ENCODE data around the gene UFSP2. TPM values are rescaled to one million over a fixed set of nuclear protein-coding genes. Genes with fewer than 3 reads are reported as not detected.

Gene UFSP2
- total RNA-seq, 1 donor from 2014 or later, result 27.4 TPM

GRCh38 chr4:185395956-185396723 is 29.6 kb downstream of the UFSP2 start:
- Mint-ChIP-seq H3K4me3 (ENCODE audit: unreplicated experiment) (peak overlapping the region; percentile 95), H3K4me1 (ENCODE audit: unreplicated experiment) (peaks cover 17% of the 10 kb centered on the region), H3K27ac (ENCODE audit: unreplicated experiment) (peak overlapping the region; percentile 98), H3K36me3 (ENCODE audit: low read depth, unreplicated experiment) (peaks cover 7% of the 10 kb centered on the region), H3K27me3 (ENCODE audit: unreplicated experiment) (peaks cover 13% of the 10 kb centered on the region), H3K9me3 (ENCODE audit: unreplicated experiment) (no peaks in the 10 kb centered on the region)
- DNase-seq (ENCODE audit: low spot score), result peak; percentile 98
- TF ChIP-seq, protein P1, sequence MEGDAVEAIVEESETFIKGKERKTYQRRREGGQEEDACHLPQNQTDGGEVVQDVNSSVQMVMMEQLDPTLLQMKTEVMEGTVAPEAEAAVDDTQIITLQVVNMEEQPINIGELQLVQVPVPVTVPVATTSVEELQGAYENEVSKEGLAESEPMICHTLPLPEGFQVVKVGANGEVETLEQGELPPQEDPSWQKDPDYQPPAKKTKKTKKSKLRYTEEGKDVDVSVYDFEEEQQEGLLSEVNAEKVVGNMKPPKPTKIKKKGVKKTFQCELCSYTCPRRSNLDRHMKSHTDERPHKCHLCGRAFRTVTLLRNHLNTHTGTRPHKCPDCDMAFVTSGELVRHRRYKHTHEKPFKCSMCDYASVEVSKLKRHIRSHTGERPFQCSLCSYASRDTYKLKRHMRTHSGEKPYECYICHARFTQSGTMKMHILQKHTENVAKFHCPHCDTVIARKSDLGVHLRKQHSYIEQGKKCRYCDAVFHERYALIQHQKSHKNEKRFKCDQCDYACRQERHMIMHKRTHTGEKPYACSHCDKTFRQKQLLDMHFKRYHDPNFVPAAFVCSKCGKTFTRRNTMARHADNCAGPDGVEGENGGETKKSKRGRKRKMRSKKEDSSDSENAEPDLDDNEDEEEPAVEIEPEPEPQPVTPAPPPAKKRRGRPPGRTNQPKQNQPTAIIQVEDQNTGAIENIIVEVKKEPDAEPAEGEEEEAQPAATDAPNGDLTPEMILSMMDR (IDR thresholded peaks at IDR 0.05; ENCODE audit: unreplicated experiment), result no peak

DNA sequence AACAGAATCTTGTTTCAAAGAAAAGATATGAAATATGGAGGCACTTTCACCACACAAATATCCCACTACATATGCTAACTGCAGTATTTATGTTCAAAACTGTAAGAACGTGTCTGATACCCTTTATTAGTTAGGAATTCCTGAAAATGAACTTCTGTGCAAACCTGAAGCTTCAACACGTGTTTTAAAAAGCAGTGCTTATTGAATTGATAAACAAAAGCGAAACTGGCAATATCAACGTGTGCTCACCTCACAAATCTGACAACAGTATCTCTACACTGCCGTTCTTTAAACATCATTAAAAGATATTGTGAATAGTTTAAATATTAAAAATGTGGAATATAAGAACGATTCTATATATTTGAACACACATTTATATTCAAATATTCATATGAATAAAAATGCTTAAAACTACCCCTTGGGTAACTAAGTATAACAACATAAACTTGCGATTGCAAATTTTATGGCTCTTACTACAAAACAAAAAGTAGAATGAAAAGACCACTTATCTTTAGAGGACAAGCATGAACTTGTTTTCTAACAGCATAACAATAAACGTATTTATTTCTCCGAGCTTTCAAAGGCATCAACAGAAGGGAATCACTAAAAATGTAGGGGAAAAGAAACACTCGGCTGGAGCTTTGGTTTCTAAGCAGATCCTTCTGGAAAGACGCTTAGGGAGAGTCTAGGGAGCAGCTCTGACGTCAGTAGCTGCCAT is 30.4 kb downstream of the UFSP2 start, which contains the start of gene LRP2BP:
Gene LRP2BP (minus strand): TSS at position 687 of the 718 bp plus-strand sequence. CDS start 17,738 bp downstream, outside the sequence.
- peak within 1 kb of the TSS; percentile 98 for H3K27ac Mint-ChIP-seq (ENCODE audit: unreplicated experiment)
- peak within 1 kb of the TSS; percentile 95 for H3K4me3 Mint-ChIP-seq (ENCODE audit: unreplicated experiment)
- peaks cover 6% of the 10 kb centered on the region for H3K36me3 Mint-ChIP-seq (ENCODE audit: low read depth, unreplicated experiment)
- DNase-seq (ENCODE audit: low spot score), result no peak
- H3K27me3 Mint-ChIP-seq (ENCODE audit: unreplicated experiment), result peaks cover 13% of the 10 kb centered on the region
- TF ChIP-seq, protein P1 (IDR thresholded peaks at IDR 0.05; ENCODE audit: unreplicated experiment), result no peak
- H3K4me1 Mint-ChIP-seq (ENCODE audit: unreplicated experiment), result peaks cover 17% of the 10 kb centered on the region
- H3K9me3 Mint-ChIP-seq (ENCODE audit: unreplicated experiment), result no peaks in the 10 kb centered on the region

DNA sequence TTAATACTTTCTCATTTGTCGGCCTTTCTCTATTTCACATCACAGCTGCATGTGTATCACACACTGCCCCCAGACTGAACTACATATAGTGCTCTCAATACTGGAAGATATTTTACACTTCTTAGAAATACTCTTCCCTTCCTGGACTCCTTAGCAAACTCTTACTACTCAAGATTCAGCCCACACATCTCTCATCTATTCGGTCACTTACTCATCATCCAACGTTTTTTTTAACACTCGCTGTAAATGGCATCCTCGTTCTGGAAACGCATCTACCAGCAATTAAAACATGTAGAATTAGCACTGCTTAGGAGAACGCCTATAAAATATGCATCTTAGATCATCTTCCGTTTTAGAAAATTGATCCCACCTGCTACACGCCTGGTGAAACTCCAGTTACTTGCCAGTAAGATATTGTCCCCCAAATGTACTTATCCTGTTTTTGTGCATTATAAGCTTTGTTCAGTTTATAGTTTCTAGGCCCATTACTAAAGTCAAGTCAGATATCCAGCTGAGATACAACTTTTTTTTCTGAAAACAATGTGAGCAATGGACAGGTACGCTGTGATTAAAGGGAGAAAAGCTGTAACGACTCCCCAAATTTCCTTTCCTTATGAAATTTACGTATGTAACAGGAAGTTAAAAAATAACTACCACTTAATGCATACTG is 31.1 kb downstream of the UFSP2 start:
- no peak for DNase-seq (ENCODE audit: low spot score)
- Mint-ChIP-seq H3K27ac (ENCODE audit: unreplicated experiment) (no peak overlapping the region), H3K4me1 (ENCODE audit: unreplicated experiment) (peaks cover 17% of the 10 kb centered on the region), H3K9me3 (ENCODE audit: unreplicated experiment) (no peaks in the 10 kb centered on the region), H3K27me3 (ENCODE audit: unreplicated experiment) (peaks cover 13% of the 10 kb centered on the region), H3K36me3 (ENCODE audit: low read depth, unreplicated experiment) (peaks cover 3% of the 10 kb centered on the region), H3K4me3 (ENCODE audit: unreplicated experiment) (peak overlapping the region; percentile 10)
- TF ChIP-seq, protein P1 (IDR thresholded peaks at IDR 0.05; ENCODE audit: unreplicated experiment), result no peak

DNA sequence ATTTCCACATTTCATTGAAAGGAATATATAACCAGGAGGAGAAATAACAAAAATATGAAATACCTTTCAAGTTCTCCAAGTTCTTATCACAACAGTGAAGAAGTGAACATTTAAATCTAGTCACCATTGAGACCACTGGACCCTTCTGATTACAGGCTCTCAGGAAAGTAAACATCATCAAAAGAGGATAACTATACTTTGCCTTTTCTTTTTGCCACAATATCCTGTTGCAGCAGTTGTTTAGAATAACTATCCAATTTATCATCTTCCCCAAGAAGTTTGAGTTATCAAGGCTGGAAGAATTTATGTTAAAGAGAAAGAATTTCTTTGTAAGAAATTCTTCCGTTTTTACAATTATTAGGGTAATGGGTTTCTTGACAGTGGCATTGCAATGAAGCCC is 33.6 kb downstream of the UFSP2 start:
- Mint-ChIP-seq H3K9me3 (ENCODE audit: unreplicated experiment) (no peaks in the 10 kb centered on the region), H3K27me3 (ENCODE audit: unreplicated experiment) (peaks cover 8% of the 10 kb centered on the region), H3K4me3 (ENCODE audit: unreplicated experiment) (no peak overlapping the region), H3K36me3 (ENCODE audit: low read depth, unreplicated experiment) (peaks cover 3% of the 10 kb centered on the region), H3K27ac (ENCODE audit: unreplicated experiment) (no peak overlapping the region), H3K4me1 (ENCODE audit: unreplicated experiment) (peaks cover 17% of the 10 kb centered on the region)
- no peak for DNase-seq (ENCODE audit: low spot score)
- TF ChIP-seq, protein P1 (IDR thresholded peaks at IDR 0.05; ENCODE audit: unreplicated experiment), result no peak

All from endothelial cell (in vitro differentiated cells).